ENCODE data around the gene TBL1Y.

TBL1Y gene

DNA sequence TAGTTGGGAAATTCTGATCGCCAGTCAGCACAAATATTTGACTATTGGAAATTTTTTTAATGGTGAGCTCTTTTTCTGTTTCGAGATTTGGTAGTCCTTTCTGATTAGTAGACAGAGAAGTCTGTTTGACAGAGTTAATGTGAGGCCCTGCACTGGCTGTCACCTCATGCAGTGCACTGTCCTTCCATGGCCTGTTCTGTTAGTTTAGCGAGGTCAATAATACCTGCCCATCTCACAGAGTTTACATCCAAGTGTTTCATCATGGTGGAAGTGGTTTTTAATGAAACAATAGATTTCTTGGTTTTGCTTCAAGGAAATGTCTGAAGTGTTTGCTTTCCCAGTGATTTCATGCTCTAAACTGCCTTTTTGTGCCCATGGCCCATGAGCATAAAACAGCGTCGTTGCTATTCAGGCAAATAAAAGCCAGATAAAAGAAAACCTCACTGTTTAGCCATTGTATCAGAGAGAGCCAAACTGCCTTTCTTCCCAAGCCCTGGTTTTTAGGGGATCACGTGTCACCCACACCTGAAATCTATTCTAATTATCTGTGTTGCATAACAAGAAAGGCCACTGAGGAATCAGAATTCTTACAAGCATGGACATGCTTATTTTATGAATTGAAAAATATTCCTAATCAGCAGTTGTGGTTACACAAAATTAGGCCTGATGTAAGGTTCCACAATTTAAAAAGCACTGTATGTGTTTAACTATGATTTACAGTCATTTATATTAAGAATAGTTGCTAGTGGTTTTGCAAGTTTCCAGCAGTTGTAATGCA, 98.3 kb downstream of the TBL1Y start:
- Histone ChIP-seq H3K4me1 (ENCODE audit: control insufficient read depth, low read length) (peaks cover 15% of the 10 kb centered on the region), H3K4me2 (ENCODE audit: low read length) (no peak overlapping the region)

DNA sequence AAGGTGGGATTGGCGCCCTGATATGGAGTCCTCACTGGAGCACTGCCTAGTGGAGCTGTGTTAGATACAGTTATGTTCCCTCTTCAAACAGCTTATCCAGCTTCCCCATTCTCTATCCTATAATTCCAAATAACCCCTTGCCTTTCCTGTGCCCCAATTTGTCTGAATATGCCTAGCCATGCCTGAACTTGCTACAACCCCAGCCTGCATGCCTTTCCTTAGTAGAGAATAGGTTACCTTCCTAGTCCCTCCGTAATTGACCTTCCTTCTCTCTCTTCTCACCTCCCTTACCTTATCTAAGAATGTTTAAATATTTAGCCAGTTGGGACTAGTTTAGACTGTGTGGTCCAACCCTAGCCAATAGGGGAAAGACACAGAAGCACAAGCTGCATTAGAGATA, 102.6 kb downstream of the TBL1Y start:
- Histone ChIP-seq H3K9me3 (ENCODE audit: control insufficient read depth, insufficient read depth, low read length) (no peaks in the 10 kb centered on the region), H3K79me2 (ENCODE audit: control insufficient read depth, low read length) (no peaks in the 10 kb centered on the region), H3K4me2 (ENCODE audit: low read length) (no peak overlapping the region), H3K27ac (ENCODE audit: low read depth, low read length) (no peak overlapping the region), H4K20me1 (ENCODE audit: control insufficient read depth, insufficient read depth, low read depth, low read length) (no peaks in the 10 kb centered on the region), H3K4me1 (ENCODE audit: control insufficient read depth, low read length) (peaks cover 4% of the 10 kb centered on the region), H3K4me3 (ENCODE audit: low read length) (no peak overlapping the region), H3K36me3 (ENCODE audit: control insufficient read depth, low read length) (no peaks in the 10 kb centered on the region), H3F3A (ENCODE audit: control insufficient read depth, insufficient read depth) (no peaks in the 10 kb centered on the region), H3K27me3 (ENCODE audit: control insufficient read depth, low read length) (no peaks in the 10 kb centered on the region), H3K9me2 (replicated peaks; ENCODE audit: control insufficient read depth, low read length) (no peaks in the 10 kb centered on the region)
- TF ChIP-seq, protein P1, sequence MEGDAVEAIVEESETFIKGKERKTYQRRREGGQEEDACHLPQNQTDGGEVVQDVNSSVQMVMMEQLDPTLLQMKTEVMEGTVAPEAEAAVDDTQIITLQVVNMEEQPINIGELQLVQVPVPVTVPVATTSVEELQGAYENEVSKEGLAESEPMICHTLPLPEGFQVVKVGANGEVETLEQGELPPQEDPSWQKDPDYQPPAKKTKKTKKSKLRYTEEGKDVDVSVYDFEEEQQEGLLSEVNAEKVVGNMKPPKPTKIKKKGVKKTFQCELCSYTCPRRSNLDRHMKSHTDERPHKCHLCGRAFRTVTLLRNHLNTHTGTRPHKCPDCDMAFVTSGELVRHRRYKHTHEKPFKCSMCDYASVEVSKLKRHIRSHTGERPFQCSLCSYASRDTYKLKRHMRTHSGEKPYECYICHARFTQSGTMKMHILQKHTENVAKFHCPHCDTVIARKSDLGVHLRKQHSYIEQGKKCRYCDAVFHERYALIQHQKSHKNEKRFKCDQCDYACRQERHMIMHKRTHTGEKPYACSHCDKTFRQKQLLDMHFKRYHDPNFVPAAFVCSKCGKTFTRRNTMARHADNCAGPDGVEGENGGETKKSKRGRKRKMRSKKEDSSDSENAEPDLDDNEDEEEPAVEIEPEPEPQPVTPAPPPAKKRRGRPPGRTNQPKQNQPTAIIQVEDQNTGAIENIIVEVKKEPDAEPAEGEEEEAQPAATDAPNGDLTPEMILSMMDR (IDR thresholded peaks at IDR 0.05; ENCODE audit: low read depth, low read length, poor library complexity, severe bottlenecking) = no peak
- TF ChIP-seq EZH2phosphoT487 (IDR thresholded peaks at IDR 0.05; ENCODE audit: borderline replicate concordance, low read length) = no peak

More for the DNA sequence above, 98.3 kb downstream of the TBL1Y start:
- no peaks in the 10 kb centered on the region for H3K36me3 ChIP-seq (ENCODE audit: control insufficient read depth, low read length)
- H3K4me3 ChIP-seq (ENCODE audit: low read length) = no peak overlapping the region
- no peaks in the 10 kb centered on the region for H3K27me3 ChIP-seq (ENCODE audit: control insufficient read depth, low read length)
- H4K20me1 ChIP-seq (ENCODE audit: control insufficient read depth, insufficient read depth, low read depth, low read length) = no peaks in the 10 kb centered on the region
- no peaks in the 10 kb centered on the region for H3F3A ChIP-seq (ENCODE audit: control insufficient read depth, insufficient read depth)
- H3K27ac ChIP-seq (ENCODE audit: low read depth, low read length) = no peak overlapping the region
- no peaks in the 10 kb centered on the region for H3K9me3 ChIP-seq (ENCODE audit: control insufficient read depth, insufficient read depth, low read length)
- no peaks in the 10 kb centered on the region for H3K79me2 ChIP-seq (ENCODE audit: control insufficient read depth, low read length)
- H3K9me2 ChIP-seq (replicated peaks; ENCODE audit: control insufficient read depth, low read length) = no peaks in the 10 kb centered on the region
- TF ChIP-seq, protein P1 (IDR thresholded peaks at IDR 0.05; ENCODE audit: low read depth, low read length, poor library complexity, severe bottlenecking) = no peak
- no peak for TF ChIP-seq EZH2phosphoT487 (IDR thresholded peaks at IDR 0.05; ENCODE audit: borderline replicate concordance, low read length)

- Histone ChIP-seq H3K9me3 (ENCODE audit: control insufficient read depth, insufficient read depth, low read length) (no peaks in the 10 kb centered on the region), H4K20me1 (ENCODE audit: control insufficient read depth, insufficient read depth, low read depth, low read length) (no peaks in the 10 kb centered on the region), H3K4me1 (ENCODE audit: control insufficient read depth, low read length) (peaks cover 3% of the 10 kb centered on the region; the same call in 1 of the 2 replicates), H3K27ac (ENCODE audit: low read depth, low read length) (no peak overlapping the region), H3K4me3 (ENCODE audit: low read length) (no peak overlapping the region), H3K27me3 (ENCODE audit: control insufficient read depth, low read length) (no peaks in the 10 kb centered on the region), H3F3A (ENCODE audit: control insufficient read depth, insufficient read depth) (no peaks in the 10 kb centered on the region), H3K79me2 (ENCODE audit: control insufficient read depth, low read length) (no peaks in the 10 kb centered on the region), H3K9me2 (replicated peaks; ENCODE audit: control insufficient read depth, low read length) (no peaks in the 10 kb centered on the region), H3K36me3 (ENCODE audit: control insufficient read depth, low read length) (no peaks in the 10 kb centered on the region), H3K4me2 (ENCODE audit: low read length) (no peak overlapping the region)
- TF ChIP-seq, protein P1 (IDR thresholded peaks at IDR 0.05; ENCODE audit: low read depth, low read length, poor library complexity, severe bottlenecking) = no peak
- TF ChIP-seq EZH2phosphoT487 (IDR thresholded peaks at IDR 0.05; ENCODE audit: borderline replicate concordance, low read length) = no peak
Observed at GRCh38 chrY:7016521-7016920, 106.0 kb downstream of the TBL1Y start.

Data from DOHH2 (cell line).